Inferior parietal cortex (tissue), 1 donor: ENCODE results near the gene TGFBR3.

Source experiments
- DNase-seq: peaks from one replicate; pipeline ENCODE4 v3.0.0-alpha.2; 2016; ENCODE audit errors: extremely low spot score

TGFBR3 gene

DNA sequence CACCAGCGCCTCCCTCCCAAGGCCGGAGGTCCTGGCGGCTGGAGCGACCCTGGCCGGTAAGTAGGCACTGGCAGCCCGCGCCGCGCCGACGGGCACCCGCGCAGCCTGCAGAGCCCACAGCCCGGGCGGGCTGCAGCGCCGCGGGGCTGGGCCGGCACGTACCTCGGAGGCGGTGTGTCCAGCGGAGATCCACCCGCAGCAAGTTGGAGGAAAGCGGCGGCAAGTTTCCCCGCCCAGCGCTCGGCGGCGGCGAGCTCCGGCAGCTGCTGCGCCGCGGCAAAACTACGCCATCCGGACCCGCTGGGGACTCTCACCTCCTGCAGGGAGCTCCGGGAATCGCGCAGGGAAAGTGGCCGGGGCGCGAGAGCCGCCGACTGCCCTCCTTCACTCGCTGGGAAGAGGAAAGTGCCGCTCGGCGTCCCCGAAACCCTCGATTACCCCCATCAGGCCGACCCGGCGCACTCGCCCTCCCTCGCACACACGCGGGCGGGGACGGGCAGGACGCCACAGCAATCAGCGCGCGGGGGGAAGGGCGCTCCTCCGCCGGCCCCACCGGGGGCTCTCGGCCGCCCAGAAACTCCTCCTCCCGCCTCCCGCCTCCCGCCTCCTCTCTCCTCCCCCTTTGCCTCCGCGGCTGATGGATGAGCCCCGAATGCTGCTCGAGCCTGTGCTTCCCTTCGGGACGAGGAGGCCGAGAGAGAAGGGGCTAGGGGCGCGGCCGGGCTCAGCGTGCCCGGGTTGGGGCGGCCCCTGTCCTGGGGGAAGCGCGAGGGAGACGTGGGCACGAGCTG, at the start of gene TGFBR3:
TGFBR3 (minus strand) TSS at position 436 of the 791 bp plus-strand sequence. CDS start 24,620 bp downstream, outside the sequence.
- DNase-seq, result peak; percentile 74

DNA sequence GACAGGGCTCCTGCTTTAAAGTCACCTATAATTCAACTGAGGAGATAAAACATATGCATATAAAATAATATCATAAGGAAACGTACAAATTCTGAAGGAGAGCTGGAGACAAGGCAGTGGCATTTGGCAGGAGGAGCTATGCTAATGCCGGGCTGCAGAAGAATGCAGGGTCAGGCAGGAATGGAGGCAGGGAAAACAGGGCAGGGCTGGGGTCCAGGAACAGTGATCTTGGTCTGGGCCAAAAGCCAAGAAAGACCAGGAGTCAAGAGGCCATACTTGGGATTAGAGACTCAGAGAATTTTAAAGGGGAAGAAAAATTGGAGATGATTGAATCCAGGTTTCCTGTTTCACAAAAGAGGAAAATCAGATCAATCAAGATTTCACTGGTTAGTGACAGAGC, 43.3 kb upstream of the TGFBR3 start:
- no peak for DNase-seq

DNA sequence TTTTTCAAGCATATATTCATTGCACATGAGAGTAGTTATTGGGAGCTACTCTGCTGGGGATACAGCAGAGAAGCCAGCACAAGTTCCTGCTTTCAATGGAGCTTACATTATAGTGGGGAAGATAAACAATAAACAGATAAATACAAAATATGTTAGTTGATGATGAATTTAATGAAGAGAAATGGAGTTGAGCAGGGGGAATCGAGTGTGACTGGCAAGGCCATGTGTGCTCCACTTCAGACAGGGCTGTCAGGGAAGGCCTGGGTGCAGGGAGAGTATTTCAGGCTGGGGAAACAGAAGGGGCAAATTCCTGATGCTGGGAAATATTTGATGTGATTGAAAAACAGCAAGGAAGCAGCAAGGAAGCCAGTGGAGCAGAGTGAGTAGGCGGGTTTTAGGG, 42.1 kb upstream of the TGFBR3 start:
- DNase-seq, result no peak

DNA sequence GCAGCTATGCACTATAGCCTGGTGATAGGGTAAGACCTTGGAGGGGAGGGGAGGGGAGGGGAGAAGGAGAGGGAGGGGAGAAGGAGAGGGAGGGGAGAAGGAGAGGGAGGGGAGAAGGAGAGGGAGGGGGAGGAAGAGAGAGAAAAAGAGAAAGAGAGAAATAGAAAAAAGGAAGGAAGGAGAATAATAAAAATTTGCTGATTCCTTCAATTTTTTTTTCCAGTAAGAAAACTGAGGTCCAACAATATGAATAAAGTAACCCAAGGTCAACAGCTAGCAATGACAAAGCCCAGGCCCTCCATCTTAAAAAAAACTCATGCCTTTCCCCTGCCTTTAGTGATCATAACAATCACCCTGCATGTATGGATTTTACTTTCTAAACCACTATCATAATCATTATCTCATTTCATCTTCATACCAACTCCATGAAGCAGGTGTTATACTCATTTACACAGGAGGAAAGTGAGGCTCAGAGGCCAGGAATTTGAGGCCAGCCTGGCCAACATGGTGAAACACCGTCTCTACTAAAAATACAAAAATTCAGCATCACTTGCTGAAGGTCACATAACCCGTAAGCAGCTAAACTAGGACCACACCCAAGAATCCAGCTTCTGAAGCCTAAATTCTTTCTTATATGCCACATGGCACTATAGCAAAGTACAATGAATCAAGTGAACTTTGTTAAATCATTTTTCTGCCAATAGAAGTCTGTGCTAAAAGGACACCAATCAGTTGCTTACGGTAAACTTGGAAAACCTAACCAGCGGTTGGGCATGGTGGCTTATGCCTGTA, 39.9 kb upstream of the TGFBR3 start:
- DNase-seq, result no peak

DNA sequence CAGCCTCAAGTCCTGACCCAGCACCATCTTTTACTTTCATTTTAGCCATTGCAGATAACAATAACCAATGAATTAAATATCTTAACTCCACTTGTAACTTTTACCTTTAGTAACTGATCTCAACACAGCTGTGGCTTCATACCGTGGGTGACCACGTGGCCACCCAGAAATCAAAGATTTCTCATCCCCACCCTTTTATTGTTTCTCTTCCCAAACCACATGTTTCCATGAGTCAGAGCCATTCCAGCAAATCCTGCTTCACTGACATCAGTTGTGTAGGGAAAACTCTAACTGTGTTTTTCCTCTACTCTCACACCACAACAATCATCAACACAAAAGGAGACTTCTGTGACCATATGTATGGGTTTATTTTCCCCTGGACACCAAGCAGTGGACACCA, 38.2 kb upstream of the TGFBR3 start:
- no peak for DNase-seq

DNA sequence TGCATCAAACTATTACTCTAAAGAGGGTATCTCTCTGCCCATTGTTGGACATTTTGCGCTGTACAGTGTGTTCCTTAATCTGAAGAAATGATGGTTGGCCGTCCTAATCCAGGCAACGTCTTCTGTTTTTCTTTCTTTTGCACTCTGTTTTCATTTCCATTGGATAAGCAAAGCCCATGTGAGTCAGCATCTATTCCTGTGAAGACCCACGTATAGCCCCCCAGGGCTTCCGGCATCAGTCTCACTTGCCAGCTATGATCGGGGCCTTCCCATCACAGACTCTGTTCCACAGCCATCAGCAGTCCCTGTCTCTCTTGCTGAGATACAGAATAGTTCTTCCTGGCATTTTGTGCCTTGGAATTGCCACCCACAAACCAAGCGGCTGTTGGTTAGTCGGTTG, 34.0 kb upstream of the TGFBR3 start:
- DNase-seq, result no peak

DNA sequence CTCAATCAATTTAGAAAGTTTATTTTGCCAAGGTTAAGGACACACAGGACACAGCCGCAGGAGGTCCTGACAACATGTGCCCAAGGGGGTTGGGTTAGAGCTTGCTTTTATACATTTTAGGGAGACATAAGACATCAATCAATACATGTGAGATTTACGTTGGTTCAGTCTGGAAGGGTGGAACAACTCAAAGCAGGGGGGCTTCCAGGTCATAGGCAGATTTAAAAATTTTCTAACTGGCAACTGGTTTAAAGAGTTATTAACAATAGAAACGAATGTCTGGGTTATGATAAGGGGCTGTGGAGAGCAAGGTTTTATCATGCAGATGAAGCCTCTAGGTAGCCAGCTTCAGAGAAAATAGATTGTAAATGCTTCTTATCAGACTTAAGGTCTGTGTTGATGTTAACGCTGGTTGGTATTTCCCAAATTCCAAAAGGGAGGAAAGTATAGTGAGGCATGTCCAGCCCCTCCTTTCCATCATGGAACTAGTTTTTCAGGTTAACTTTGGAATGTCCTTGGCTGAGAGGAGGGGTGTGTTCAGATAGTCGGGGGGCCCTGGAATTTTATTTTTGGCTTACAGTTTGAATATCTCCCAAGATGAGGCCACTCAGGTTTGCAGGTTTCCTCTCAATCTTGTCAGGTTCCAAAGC, 31.0 kb upstream of the TGFBR3 start:
- no peak for DNase-seq

DNA sequence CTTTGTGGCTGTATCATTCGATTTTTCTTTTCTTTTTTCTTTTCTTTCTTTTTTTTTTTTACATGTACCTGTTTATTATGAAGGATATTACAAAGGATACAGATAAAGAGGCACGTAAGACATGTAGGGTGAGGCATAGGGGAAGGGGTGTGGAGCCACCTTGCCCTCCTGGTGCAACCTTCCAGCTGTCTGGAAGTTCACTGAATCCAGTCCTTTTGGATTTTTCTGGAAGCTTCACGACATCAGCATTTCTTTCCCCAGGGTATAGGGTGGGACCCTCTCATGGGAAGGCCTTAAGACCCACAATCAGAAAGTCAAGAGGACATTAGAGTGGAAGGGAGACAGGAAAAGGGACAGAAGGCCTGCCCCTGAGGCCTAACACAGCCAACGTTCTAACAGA, 30.1 kb upstream of the TGFBR3 start:
- DNase-seq, result no peak

DNA sequence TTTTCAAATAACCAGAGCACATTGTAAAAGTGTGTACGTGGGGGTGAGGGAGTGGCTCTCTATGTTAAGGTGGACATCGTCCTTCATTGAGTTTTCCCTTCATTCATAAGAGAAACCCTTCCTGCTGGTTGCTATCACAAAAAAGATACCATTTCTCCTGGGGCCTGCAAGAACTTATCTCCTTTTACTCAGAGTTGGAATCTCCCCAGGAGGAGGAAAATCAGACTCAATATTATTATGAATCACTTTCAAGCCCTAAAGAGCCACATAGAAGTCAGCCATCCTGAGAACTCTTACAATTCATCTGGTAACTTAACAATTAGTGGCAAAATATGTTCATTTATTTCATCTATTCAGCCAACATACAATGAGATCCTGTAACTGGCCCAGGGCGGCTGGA, 27.1 kb upstream of the TGFBR3 start:
- no peak for DNase-seq

DNA sequence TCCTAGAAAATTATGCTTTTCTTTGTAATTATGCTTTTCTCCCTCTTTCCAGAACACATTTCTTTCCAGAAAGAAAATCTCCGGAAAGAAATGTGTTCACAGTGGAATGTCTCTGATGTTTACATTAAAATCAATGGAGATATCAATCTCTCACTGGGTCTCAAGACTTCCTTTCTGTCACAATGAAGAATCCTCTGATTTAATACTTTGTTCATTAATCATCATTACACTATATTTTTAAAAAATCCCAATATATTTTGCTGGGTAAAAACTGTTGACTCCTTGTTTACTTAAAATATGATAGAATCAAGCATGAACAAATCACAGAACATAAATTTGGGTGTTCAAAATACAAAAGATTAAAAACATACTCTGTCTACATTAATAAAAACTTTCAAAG, 26.3 kb upstream of the TGFBR3 start:
- DNase-seq, result no peak

DNA sequence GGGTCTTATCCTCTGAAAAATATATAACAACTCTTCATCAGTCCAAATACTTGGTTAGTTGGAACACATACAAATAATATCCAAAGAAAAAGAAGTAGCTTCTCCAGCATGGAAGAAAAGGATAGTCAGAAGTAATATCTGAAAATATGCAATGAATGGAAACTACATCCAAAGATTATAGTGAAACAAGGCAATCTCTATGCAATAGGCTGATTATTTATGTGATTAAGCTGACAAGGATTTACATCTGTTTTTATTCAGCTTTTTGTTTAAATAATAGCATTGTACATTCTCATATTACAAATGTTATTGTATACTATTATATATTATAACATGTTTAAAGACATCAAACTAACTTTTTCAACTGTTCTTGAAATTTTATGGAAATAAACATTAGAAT, 15.3 kb upstream of the TGFBR3 start:
- DNase-seq, result no peak

DNA sequence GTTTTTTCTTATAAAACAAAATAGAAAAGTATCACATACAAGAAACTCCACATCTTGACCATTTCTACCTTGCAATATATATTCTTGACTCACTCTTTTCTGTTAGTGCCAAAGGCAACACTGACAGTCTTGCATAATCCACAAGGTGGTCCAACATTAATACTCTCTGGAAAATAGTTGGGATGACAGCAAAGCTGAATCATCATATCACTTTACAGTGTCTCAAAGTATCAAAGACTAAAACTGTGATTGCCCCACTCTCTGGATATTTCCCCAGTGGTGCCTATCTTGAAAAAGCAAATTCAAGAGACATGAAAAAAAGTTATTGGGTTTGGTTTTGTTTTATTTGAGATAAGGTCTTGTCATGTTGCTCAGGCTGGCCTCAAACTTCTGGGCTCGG, 14.6 kb upstream of the TGFBR3 start:
- DNase-seq, result no peak

DNA sequence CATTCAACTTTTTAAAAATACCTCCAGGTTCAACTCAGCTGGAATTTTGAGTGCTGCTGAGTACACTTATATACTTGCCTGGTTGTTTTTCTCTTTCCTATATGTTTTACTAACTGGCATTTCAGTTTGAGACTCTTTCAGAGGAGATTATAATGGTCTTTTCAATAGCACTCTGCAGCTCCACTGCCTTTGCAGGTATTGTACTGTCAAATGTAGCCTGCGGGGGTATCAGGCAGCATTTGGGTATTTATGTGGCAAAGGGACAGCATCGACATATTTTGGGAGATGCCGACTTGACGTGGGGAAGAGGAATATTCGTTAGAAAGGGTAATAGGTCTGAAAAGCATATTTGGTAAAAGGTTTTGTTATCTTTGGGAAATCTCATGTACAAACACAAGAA, 11.1 kb upstream of the TGFBR3 start:
- DNase-seq, result no peak

DNA sequence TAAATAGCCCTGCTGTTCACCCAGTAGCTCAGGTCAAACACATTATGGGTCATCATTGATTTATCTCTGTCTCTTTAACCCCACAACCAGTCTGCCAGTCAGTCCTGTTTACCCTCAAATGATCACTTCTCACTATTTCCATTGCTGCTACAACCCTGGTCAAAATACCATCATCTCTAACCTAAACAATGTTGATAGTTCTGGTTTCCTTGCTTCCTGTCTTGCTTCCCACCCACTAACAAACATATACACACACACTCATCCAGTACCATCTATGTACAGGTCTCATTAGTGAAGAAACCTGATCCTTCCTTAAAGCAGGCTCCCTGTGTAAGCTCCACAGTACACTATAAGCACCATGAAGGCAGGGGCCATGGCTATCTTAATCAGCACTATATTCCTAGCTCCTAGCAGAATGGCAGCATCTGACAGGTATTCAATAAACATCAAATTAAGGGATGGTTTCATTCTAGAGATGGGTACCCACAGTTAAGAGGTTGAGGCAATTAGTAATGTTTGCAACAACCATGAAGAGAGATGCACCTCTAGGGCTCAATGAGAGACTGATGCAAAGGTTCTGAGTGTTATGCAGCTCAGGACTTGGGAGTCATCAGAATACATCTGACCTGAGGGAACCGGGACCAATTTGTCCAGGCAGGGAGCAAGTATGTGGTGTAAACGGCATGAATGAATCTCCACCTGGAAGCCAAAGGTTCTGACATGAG, 10.0 kb upstream of the TGFBR3 start:
- no peak for DNase-seq

DNA sequence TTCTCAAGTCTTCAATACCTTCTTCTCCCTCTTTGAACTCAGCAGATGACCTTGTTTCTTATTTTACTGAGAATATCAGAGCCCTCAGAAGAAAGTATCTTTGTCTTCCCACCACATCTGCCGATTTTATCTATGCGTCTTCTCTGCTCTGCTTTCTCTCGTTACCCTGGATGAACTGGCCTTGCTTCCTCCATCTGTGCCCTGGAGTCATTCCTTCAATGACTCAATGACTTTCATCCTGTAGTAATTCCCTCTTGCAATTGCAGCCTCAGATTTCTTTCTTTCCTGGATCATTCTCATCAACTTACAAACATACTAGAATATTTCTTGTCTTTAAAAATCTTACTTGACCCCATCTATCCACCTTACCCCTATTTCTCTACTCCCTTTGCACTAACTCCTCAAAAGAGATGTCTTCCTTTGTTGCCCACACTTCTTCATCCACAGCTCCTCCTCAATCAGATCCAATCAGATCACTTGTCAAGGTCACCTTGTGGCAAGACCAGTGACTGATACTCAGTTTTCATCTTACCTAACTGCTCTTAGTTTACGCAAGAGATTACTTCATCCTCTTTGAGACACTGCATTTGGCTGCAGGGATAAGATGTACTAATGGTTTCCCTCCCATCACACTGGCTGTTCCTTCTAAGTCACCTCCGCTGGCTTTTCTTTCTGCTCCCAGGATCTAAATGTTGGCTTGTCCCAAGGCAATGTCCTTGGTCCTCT, 8.2 kb upstream of the TGFBR3 start:
- DNase-seq, result no peak

DNA sequence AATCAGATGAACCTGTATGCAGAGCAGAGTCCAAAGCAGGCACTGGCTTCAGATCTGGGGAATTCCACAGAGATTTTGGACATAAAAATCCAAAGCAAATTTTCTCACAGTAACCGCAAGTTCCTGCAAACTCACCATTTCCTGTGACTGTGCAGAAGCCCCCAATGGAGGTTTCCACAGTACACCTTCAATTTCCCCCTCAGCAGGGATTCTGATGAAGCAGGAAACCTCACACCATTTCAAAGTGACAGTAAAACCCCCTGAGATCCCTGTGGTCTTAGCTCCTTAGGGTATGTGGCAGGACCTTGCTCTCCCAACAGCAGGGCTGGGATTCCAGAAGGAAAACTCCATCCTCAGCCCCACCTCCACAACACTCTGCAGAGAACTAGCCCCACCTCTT, 6.0 kb upstream of the TGFBR3 start:
- DNase-seq, result no peak

DNA sequence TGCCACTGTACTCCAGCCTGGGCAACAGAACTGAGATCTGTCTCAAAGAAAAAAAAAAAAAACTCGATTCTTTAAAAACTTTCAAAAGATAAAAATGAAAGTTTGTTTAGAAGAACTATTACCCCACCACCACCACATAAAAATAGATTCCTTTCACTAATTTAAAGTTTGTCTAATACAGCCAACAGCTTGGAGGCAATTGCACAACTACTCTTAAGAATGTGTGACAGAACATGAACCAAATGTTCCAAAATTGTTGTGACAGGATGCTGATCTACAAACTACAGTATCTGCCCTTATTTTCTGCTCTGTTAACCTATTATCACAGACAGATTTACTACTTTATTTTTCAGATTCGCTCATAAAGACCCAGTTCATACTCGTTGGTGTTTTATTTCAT, 5.5 kb upstream of the TGFBR3 start:
- no peak for DNase-seq

DNA sequence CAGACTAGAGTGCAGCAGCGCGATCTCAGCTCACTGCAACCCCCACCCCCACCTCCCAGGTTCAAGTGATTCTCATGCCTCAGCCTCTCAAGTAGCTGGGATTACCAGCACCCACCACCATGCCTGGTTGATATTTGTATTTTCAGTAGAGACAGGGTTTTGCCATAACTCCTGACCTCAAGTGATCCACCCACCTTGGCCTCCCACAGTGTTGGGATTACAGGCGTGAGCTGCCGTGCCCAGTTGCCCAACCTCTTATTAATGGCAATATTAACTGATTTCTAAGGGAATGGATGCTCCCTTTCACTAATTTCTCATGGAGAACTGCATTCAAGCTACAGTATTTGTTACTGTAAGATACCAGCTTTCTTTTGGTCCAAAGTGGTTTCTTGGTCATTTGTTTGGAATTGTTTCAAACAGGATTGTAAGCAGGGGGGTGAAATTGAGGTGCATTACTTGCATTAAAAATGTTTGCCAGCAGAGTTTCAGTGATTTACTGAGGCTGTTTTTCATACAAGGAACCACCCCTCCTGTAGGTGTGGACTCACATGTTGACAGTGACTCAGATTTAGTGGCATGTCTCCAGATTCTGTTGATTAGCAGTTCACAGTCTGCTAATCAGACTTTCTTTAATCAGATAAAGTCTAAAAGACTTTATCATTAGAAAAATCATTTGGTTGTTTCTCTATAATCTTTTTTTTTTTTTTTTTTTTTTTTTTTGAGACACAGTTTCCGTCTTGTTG, 3.9 kb upstream of the TGFBR3 start:
- no peak for DNase-seq

DNA sequence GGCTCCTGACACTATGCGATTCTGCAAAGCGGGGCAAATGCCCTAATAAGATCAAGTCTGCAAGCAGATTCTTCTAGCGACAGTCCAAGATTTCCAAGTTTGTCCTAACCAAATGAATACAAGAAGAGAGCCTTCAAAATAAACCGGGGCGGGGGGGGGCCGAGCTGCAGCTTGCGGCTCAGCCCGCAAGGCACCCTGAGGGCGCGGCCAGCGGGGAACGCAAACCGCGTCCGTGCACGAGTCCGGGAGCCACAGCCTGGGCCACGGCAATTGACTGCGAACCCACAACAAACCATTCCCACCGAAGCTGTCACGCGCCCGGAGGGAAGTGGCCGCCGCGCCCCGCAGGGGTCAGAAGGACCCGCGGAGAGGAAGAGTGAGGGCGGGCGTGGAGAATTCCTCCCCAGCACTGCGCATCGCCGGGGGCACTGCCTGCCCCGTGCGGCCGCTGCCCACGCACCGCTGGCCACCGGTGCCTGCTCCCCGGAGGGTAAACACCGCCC, 687 bp downstream of the TGFBR3 start:
- DNase-seq, result no peak

DNA sequence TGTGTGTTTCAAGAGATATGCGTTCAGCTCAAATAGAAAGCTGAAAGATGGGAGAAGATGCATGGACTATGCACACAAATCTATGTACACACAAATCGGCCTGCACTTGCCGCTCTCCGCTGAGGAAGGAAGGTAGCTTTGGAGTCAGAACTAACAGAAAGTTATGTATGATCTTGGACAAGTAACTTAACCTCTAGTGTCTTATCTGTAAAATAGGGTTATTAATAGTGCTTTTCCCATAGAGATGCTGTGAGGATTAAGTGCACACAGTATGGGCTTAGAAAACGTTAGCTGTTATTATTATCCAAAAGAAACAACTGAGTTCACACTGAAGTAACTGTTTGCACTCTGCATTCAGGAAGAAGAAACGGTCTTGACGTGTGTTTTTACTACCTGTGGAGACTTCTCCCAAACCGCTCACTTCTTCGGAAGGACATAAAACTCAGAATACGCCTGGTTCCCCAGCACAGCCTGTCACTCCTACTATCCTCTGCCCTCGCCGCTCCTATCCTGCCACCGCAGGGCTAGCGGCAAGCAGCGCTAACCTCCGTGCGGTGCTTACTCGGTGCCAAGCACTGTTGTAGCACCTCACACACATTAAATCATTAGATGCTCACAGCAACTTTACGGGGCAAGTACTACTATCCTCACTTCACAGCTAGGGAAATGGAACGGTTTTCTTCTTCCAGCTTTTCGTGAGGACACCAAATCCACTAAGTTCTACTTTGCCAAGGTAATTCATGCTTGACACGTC, 1.3 kb downstream of the TGFBR3 start:
- peak; percentile 44 for DNase-seq
